SIG-M5 treated with dmso at 0.1 percent for 504 hours (cell line): Measurements from ENCODE around the gene RBP7.
"Not testable (repeated sequence)": the region's sequence is repeated elsewhere in the genome, so short reads cannot be mapped to it uniquely, and the experiment has no call there.

Experiments
- DNase-seq: peaks from one replicate; lab custom pipeline; 2025; ENCODE audit not compliant: unreplicated experiment; lab: John Stamatoyannopoulos, UW

RBP7 gene

GRCh38 chr1:9996624-9997582 lies at the start of gene RBP7:
TSS of gene RBP7 (plus strand) at chr1:9997228. CDS start at chr1:9997259, 31 bp downstream.
- peak; percentile 22 for DNase-seq

- no peak for DNase-seq
Measured at GRCh38 chr1:9957726-9958125, 39.3 kb upstream of the RBP7 start.

DNA sequence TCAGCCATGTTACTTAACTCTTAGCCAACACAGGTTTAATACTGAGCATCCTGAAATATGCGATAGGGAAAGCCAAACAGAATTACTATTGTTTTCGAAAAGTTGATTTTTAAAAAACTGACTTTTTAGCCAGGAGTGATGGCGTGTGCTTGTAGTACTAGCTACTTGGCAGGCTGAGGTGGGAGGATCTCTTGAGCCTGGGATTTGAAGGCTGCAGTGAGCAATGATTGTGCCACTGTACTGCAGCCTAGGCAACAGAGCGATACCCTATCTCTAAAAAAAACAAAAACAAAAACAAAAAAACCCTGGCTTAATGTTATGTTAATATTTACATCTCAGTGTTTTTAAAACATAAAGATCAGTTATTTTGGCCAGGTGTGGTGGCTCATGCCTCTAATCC lies 37.0 kb upstream of the RBP7 start:
- DNase-seq, result no peak

DNA sequence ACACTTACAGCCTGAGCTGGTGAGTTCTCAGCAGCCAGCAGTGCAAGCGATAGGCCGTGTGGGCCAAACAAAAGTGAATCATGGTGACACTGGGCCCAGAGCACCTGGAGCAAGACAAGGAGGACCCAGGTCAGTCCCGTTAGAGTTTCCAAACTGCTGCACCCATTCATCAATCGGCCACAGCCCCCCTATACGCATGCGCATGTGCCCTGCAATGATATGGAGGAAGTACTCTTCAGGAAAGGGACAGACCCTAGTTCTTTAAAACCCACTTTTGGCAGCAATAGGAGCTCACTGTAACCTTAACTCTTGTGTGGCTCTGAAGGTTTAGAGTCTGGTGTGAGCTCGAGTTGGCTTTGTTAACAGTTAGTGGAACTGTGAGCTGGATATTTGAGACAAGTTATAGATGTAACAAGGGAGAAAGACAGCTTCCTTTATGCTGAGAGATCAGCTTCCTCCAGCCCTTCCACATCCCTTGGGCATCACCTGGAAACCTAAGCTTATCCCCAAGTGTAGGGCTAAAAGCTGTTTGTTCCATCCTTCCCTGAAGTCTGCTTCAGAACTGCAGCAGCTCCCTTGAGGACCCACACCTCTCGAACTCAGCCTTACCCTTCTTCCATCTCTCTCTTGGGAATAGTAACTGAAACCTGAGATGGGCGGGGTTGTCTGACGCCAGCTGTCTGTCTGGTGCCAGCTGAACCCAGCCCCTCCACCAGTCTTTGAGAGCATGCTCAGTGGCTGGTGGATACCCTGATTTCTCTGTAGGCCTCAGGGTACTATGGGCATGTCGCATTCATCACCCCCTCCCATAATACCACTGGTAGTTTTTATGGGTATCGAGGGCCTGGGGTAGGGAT lies 36.1 kb upstream of the RBP7 start:
- DNase-seq, result no peak

- no peak for DNase-seq
Measured at GRCh38 chr1:9984253-9984652, 12.8 kb upstream of the RBP7 start.

DNA sequence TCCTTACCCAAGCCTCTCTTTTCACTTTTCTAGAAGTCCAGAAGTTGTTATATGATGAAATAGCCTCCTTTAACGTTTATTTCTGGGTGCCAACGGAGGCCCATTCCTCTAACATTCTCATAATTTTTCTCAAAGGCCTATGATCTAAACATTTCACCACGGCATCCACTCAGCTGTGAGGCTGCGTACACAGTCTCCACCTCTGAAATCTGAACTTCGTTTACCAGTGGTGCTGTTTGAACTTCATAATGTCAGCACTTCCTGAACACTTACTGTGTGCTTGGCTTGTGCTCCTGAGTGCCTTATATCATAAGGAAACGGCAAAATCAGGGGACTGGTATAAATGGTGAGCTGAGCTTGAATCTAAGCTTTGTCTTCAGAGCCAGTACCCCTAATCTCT lies 12.0 kb upstream of the RBP7 start:
- DNase-seq, result no peak

DNA sequence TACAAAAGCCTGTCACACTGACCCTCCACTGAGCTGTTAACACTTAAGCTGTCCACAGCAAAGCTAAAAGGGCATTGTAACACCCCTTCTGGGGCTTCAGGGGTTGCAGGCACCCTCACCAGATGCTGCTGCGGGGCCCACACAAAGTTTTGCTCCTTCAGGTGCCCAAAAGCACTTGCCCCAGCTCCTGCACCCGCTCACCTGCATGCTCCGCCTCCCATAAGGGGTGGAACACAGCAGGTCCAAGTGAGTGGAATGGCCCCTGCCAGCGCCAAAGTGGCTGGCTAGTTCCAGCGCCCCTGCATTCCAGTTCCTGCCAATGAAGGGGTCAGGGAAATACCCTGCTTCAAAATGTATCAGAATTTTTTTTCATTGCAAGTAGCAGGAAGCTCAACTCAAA lies 7.3 kb upstream of the RBP7 start:
- no peak for DNase-seq

DNA sequence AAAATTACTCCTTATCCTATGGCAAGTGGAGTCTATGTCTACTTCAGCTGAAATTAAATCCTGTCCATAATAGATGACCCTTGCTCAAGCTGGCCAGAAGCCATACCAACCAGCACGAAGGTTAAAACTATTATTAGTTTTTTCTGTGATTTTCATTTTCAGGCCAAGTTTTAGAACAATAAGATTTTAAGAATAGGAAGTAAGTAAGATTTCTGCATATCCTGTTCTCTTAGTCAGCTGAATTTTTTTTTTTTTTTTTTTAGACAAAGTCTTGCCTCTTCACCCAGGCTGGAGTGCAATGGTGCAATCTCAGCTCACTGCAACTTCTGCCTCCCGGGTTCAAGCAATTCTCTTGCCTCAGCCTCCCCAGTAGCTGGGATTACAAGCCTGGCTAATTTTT lies 6.1 kb upstream of the RBP7 start:
- DNase-seq, result no peak

DNA sequence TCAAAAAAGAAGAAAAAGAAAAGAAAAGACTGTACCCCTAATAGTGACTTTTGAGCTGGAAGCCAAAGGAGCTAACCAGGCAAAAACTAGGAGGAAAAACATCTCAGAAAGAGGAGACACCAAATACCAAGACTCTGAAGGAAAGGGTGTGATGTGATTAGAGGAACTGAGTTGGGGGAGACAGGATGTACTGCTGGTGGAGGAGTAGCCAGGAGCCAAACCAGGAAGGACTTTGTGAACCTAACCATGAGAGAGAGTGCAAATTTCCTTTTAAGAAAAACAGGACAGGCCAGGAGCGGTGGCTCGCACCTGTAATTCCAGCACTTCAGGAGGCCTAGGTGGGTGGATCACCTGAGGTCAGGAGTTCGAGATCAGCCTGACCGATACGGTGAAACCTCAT lies 4.1 kb upstream of the RBP7 start:
- no peak for DNase-seq

DNA sequence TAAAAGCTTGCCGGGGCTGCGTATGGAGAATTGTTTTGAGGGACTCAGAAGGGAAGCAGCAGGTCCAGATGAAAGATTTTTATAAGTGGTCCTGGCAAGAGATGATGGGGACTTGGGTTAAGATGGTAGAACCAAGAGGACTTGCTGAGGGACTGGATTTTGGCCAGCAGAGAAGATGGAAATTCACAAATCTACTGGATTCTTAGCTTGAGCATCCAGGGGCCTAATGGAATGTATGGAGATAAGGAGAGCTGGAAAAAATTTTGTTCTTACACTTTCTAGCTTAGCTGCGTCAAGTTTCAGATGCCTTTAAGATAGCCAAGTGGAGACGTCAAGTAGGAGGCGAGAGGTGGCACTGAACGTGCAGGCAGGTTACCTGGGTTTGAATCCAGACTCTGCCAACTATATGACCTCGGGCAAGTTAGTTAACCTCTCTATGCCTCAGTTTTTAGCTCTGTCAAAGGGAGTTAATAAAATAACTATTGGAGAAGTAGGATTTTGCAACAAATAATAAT lies 3.4 kb upstream of the RBP7 start:
- DNase-seq, result no peak

GRCh38 chr1:10001016-10001665 lies 4.1 kb downstream of the RBP7 start:
- no peak for DNase-seq

DNA sequence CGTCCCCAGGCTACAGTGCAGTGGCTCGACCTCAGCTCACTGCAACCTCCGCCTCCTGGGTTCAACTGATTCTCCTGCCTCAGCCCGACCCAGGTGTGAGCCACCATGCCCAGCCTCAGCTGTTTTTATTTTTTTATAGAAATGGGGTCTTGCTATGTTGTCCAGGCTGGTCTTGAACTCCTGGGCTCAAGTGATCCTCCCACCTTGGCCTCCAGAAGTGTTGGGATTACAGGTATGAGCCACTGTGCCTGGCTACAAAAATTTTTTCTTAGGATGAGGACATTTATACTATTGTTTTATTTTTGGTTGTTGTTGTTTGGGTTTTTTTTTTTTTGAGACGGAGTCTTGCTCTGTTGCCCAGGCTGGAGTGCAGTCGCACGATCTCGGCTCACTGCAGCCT lies 8.2 kb downstream of the RBP7 start:
- not testable (repeated sequence) for DNase-seq

- no peak for DNase-seq
Measured at GRCh38 chr1:10007169-10007568, 10.1 kb downstream of the RBP7 start.

DNA sequence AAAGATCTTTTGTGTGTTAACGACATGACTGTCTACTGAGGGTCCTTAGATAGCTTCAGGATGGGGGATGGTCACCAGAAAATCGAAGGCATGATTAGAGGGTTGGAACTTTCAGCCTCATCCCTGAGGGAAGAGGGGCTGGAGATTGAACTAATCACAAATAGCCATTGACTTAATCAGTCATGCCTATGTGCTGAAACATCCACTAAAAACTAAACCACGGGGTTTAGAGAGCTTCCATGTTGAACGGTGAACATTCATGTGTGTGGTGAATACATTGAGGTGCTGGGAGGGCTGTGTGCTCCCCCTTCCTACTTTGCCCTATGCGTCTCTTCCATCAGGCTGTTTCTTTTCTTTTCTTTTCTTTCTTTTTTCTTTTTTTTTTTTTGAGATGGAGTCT lies 17.0 kb downstream of the RBP7 start:
- no peak for DNase-seq

GRCh38 chr1:10019561-10019960 lies 22.5 kb downstream of the RBP7 start:
- DNase-seq, result no peak

- DNase-seq, result no peak
Measured at GRCh38 chr1:10020086-10020485, 23.1 kb downstream of the RBP7 start.

DNA sequence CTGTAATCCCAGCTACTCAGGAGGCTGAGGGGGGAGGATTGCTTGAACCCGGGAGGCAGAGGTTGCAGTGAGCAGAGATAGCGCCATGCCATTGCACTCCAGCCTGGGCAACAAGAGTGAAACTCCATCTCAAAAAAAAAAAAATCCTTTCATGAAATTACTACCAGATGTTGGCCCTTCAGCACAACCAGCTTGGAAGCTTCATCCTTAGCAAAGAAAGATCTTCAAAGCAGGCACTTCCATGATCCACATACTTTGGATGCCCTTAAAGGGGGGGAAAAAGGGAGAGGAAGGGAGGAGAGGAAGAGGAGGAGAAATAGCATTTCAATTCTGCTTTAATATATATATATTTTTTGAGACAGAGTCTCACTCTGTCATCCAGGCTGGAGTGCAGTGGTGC lies 23.6 kb downstream of the RBP7 start:
- not testable (repeated sequence) for DNase-seq

GRCh38 chr1:10021992-10022391 lies 25.0 kb downstream of the RBP7 start:
- DNase-seq, result not testable (repeated sequence)

- DNase-seq, result peak; percentile 11
Measured at GRCh38 chr1:10022656-10023055, 25.6 kb downstream of the RBP7 start.

- no peak for DNase-seq
Measured at GRCh38 chr1:10025354-10025753, 28.3 kb downstream of the RBP7 start.

DNA sequence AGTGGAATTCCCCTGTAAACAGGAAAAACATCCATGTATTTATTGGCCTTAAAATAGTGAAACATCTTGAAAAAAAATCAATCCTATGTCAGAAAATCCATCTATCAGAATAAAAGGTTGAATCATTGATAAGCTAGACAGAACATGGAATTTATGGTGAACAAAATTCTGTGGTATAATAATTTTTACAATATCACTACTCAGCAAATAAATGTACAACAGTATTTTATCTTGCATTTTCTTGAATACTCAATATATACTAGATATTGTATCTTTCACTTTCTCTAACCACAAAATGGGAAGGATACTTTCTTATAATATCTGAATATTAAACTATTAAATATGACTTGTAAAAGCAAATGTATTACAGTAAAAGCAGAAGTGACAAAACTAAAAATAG lies 30.0 kb downstream of the RBP7 start:
- no peak for DNase-seq
